Measurements from ENCODE around the gene AK4. TPM values are rescaled to one million over a fixed set of nuclear protein-coding genes. Genes with fewer than 3 reads are reported as not detected.

AK4 gene
- total and polyA plus RNA-seq, 2 of the 8 experiments (the other 6 are each of a cell fraction or from before 2014, with no cell fraction given), result 64.5 to 175 TPM

GRCh38 chr1:65269612-65270011 lies 121.6 kb downstream of the AK4 start (continued):
- no peak for TF ChIP-seq ATF3 (IDR thresholded peaks at IDR 0.05; ENCODE audit: insufficient read depth, low read depth, low read length)

Measured in H1 (cell line).